ENCODE measurements around the gene ANKRD55. TPM values are rescaled to one million over a fixed set of nuclear protein-coding genes. Genes with fewer than 3 reads are reported as not detected.
"Not testable (repeated sequence)": the region's sequence is repeated elsewhere in the genome, so short reads cannot be mapped to it uniquely, and the experiment has no call there.

ANKRD55 gene
- total RNA-seq, 1 experiment from 2014 or later = not detected

DNA sequence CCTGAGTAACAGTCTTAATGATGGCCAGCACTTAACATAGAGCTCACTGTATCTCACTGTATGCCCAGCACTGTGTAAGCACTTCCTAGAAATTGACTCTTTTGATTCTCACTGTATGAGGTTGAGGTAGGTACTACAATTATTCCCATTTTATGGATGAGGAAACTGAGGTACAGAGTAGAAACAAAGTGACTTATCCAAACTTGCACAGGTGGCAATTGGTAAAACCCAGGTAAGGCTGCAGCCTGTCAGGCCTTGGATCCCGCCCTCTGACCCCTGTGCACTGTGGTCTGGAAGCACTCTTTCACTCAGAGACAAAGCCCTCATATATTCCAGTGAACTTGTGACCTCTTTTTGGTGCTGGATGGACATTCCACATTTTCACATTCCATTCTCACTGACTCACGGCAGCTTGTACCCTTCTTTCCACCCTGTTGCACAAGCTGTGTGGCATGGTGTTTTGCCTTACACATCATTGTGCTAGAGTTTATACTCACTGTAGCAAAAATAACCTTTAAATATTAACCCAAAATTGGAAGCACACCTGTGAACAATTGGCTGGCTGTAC is 21.7 kb downstream of the ANKRD55 start:
- Histone ChIP-seq H3K4me2 (ENCODE audit: low read depth, low read length, poor library complexity, severe bottlenecking) (no peak overlapping the region), H2AFZ (ENCODE audit: low read length) (no peak overlapping the region), H3K9ac (ENCODE audit: low read length) (no peak overlapping the region), H3K27me3 (ENCODE audit: low read length) (peaks cover 5% of the 10 kb centered on the region; the same call in 1 of the 2 replicates), H3K79me2 (ENCODE audit: low read length) (no peaks in the 10 kb centered on the region), H4K20me1 (ENCODE audit: insufficient read depth, low read depth, low read length) (no peaks in the 10 kb centered on the region), H3K9me2 (replicated peaks; ENCODE audit: insufficient read depth, low read length) (no peaks in the 10 kb centered on the region), H3K27ac (ENCODE audit: low read length) (no peak overlapping the region), H3K4me1 (ENCODE audit: low read length) (no peaks in the 10 kb centered on the region), H3K36me3 (ENCODE audit: insufficient read depth, low read length) (no peaks in the 10 kb centered on the region), H3K9me3 (ENCODE audit: low read length) (no peaks in the 10 kb centered on the region), H3K4me3 (ENCODE audit: low read length) (no peak overlapping the region)
- no peak for DNase-seq

DNA sequence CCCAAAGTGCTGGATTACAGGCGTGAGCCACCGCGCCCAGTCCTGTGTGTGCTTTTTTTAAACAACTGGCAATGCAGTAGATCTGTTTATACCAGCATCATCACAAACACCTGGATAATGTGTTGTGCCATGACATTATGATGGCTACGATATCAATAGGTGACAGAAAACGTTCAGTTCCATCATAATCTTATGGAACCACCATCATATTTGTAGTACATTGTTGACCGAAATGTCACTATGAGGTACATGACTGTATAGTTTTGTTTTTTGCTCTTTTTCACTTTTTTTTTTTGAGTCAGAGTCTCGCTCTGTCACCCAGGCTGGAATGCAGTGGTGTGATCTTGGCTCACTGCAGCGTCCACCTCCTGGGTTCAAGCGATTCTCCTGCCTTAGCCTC is 24.4 kb downstream of the ANKRD55 start:
- Histone ChIP-seq H3K9me2 (replicated peaks; ENCODE audit: insufficient read depth, low read length) (no peaks in the 10 kb centered on the region), H2AFZ (ENCODE audit: low read length) (no peak overlapping the region), H3K36me3 (ENCODE audit: insufficient read depth, low read length) (no peaks in the 10 kb centered on the region), H3K9ac (ENCODE audit: low read length) (no peak overlapping the region), H3K79me2 (ENCODE audit: low read length) (no peaks in the 10 kb centered on the region), H3K4me2 (ENCODE audit: low read depth, low read length, poor library complexity, severe bottlenecking) (no peak overlapping the region), H3K27ac (ENCODE audit: low read length) (no peak overlapping the region), H3K4me3 (ENCODE audit: low read length) (no peak overlapping the region), H4K20me1 (ENCODE audit: insufficient read depth, low read depth, low read length) (no peaks in the 10 kb centered on the region), H3K4me1 (ENCODE audit: low read length) (no peaks in the 10 kb centered on the region), H3K27me3 (ENCODE audit: low read length) (no peaks in the 10 kb centered on the region), H3K9me3 (ENCODE audit: low read length) (no peaks in the 10 kb centered on the region)
- DNase-seq = no peak

DNA sequence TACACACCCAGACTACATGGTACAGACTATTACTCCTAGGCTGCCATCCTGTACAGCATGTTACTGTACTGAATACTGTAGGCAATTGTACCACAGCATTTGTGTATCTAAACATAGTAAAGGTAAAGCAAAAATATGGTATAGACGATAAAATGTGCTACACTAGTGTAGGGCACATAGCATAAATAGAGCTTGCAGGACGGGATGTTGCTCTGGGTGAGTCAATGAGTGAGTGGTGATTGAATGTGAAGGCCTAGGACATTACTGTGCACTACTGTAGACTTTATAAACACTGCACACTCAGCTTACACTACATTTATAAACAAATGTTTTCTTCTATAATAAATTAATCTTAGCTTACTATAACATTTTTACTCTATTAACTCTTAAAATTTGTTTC is 25.6 kb downstream of the ANKRD55 start:
- Histone ChIP-seq H4K20me1 (ENCODE audit: insufficient read depth, low read depth, low read length) (no peaks in the 10 kb centered on the region), H3K27me3 (ENCODE audit: low read length) (no peaks in the 10 kb centered on the region), H3K27ac (ENCODE audit: low read length) (no peak overlapping the region), H2AFZ (ENCODE audit: low read length) (no peak overlapping the region), H3K79me2 (ENCODE audit: low read length) (no peaks in the 10 kb centered on the region), H3K4me3 (ENCODE audit: low read length) (no peak overlapping the region), H3K36me3 (ENCODE audit: insufficient read depth, low read length) (no peaks in the 10 kb centered on the region), H3K9me3 (ENCODE audit: low read length) (no peaks in the 10 kb centered on the region), H3K4me2 (ENCODE audit: low read depth, low read length, poor library complexity, severe bottlenecking) (no peak overlapping the region), H3K9ac (ENCODE audit: low read length) (no peak overlapping the region), H3K9me2 (replicated peaks; ENCODE audit: insufficient read depth, low read length) (no peaks in the 10 kb centered on the region), H3K4me1 (ENCODE audit: low read length) (no peaks in the 10 kb centered on the region)
- DNase-seq = no peak

DNA sequence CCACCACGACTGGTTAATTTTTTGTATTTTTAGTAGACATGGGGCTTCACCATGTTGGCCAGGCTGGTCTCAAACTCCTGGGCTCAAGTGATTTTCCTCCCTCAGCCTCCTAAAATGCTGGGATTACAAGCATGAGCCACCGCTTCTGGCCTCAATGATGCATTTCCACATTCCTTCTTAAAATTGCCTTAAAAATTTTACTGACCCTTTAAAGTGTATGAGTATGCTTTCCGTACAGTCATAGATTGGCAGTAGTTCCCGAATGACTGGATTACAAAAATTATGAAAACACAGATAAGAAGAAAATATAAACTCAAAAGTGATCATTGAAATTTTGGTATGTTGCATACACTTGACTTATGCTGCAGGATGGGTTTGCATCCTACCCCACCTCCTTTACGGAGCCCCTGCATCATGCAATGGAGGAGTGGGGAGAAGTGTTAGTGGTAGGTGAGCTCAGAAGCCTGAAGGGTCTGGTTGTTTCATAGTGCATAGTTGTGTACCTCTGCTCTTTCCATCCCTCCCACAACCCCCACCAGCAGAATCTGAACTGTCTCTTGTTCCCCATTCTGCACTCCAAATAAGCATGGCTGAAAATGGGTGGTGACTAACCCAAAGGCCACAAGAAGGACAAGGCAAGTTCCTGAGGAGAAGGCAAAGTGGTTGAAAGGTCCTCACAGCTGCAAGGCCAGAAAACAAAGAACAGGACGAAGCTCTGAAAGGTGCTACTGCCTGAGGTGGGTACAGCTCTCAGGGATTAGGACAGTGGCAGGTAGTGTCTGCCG is 26.8 kb downstream of the ANKRD55 start:
- Histone ChIP-seq H3K36me3 (ENCODE audit: insufficient read depth, low read length) (no peaks in the 10 kb centered on the region), H2AFZ (ENCODE audit: low read length) (no peak overlapping the region), H3K4me1 (ENCODE audit: low read length) (no peaks in the 10 kb centered on the region), H3K27me3 (ENCODE audit: low read length) (no peaks in the 10 kb centered on the region), H3K4me3 (ENCODE audit: low read length) (no peak overlapping the region), H3K79me2 (ENCODE audit: low read length) (no peaks in the 10 kb centered on the region), H3K9ac (ENCODE audit: low read length) (no peak overlapping the region), H4K20me1 (ENCODE audit: insufficient read depth, low read depth, low read length) (no peaks in the 10 kb centered on the region), H3K9me2 (replicated peaks; ENCODE audit: insufficient read depth, low read length) (no peaks in the 10 kb centered on the region), H3K9me3 (ENCODE audit: low read length) (no peaks in the 10 kb centered on the region), H3K4me2 (ENCODE audit: low read depth, low read length, poor library complexity, severe bottlenecking) (no peak overlapping the region), H3K27ac (ENCODE audit: low read length) (no peak overlapping the region)
- no peak for DNase-seq

DNA sequence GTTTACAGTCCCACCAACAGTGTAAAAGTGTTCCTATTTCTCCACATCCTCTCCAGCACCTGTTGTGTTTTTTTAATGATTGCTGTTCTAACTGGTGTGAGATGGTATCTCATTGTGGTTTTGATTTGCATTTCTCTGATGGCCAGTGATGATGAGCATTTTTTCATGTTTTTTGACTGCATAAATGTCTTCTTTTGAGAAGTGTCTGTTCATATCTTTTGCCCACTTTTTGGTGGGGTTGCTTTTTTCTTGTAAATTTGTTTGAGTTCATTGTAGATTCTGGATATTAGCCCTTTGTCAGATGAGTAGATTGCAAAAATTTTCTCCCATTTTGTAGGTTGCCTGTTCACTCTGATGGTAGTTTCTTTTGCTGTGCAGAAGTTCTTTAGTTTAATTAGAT is 29.2 kb downstream of the ANKRD55 start:
- H3K4me2 ChIP-seq (ENCODE audit: low read depth, low read length, poor library complexity, severe bottlenecking); H3K4me3 ChIP-seq (ENCODE audit: low read length); H3K27ac ChIP-seq (ENCODE audit: low read length); H3K27me3 ChIP-seq (ENCODE audit: low read length); H2AFZ ChIP-seq (ENCODE audit: low read length); H3K4me1 ChIP-seq (ENCODE audit: low read length); H3K9ac ChIP-seq (ENCODE audit: low read length); H3K9me2 ChIP-seq (replicated peaks; ENCODE audit: insufficient read depth, low read length); H3K9me3 ChIP-seq (ENCODE audit: low read length); DNase-seq; H3K36me3 ChIP-seq (ENCODE audit: insufficient read depth, low read length); H3K79me2 ChIP-seq (ENCODE audit: low read length); H4K20me1 ChIP-seq (ENCODE audit: insufficient read depth, low read depth, low read length): not testable (repeated sequence)

DNA sequence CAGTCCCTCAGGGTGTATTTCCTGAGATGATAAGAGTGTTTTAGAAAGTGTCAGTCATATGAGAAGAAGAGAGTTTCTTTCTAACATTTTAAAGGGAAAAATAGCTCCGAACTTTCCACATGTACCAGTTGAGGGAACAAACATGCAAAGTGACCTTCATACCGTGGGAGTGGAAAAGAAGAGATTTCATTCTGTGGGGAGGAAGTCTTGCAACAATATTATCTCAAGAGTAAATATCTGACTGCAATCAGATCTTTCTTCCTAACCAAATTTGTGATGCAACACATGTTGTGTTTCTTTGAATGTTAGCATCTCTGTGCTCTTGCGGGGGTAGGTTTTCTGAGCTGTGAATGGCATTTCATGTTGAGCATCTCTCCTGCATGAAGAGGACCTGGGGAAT is 30.6 kb downstream of the ANKRD55 start:
- DNase-seq = no peak
- Histone ChIP-seq H2AFZ (ENCODE audit: low read length) (no peak overlapping the region), H3K4me3 (ENCODE audit: low read length) (no peak overlapping the region)

DNA sequence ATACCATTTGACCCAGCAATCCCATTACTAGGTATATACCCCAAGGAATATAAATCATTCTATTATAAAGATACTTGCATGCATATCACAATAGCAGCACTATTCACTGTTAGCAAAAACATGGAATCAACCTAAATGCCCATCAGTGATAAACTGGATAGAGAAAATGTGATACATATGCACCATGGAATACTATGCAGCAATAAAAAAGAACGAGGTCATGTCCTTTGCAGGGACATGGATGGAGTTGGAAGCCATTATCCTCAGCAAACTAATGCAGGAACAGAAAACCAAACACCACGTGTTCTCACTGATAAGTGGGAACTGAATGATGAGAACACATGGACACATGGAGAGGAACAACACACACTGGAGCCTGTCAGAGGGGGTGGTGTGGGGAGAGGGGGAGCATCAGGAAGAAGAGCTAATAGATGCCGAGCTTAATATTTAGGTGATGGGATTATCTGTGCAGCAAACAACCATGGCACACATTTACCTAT is 31.3 kb downstream of the ANKRD55 start:
- H2AFZ ChIP-seq (ENCODE audit: low read length); H4K20me1 ChIP-seq (ENCODE audit: insufficient read depth, low read depth, low read length); H3K9me3 ChIP-seq (ENCODE audit: low read length); H3K27me3 ChIP-seq (ENCODE audit: low read length); H3K79me2 ChIP-seq (ENCODE audit: low read length); H3K9me2 ChIP-seq (replicated peaks; ENCODE audit: insufficient read depth, low read length); DNase-seq; H3K4me1 ChIP-seq (ENCODE audit: low read length); H3K4me2 ChIP-seq (ENCODE audit: low read depth, low read length, poor library complexity, severe bottlenecking); H3K9ac ChIP-seq (ENCODE audit: low read length); H3K36me3 ChIP-seq (ENCODE audit: insufficient read depth, low read length); H3K27ac ChIP-seq (ENCODE audit: low read length); H3K4me3 ChIP-seq (ENCODE audit: low read length): not testable (repeated sequence)

More for the DNA sequence above, 30.6 kb downstream of the ANKRD55 start:
- Histone ChIP-seq H3K4me1 (ENCODE audit: low read length) (no peaks in the 10 kb centered on the region), H3K9me2 (replicated peaks; ENCODE audit: insufficient read depth, low read length) (no peaks in the 10 kb centered on the region), H3K36me3 (ENCODE audit: insufficient read depth, low read length) (no peaks in the 10 kb centered on the region), H4K20me1 (ENCODE audit: insufficient read depth, low read depth, low read length) (no peaks in the 10 kb centered on the region), H3K9me3 (ENCODE audit: low read length) (no peaks in the 10 kb centered on the region), H3K9ac (ENCODE audit: low read length) (no peak overlapping the region), H3K4me2 (ENCODE audit: low read depth, low read length, poor library complexity, severe bottlenecking) (no peak overlapping the region), H3K27me3 (ENCODE audit: low read length) (no peaks in the 10 kb centered on the region), H3K27ac (ENCODE audit: low read length) (no peak overlapping the region), H3K79me2 (ENCODE audit: low read length) (no peaks in the 10 kb centered on the region)

DNA sequence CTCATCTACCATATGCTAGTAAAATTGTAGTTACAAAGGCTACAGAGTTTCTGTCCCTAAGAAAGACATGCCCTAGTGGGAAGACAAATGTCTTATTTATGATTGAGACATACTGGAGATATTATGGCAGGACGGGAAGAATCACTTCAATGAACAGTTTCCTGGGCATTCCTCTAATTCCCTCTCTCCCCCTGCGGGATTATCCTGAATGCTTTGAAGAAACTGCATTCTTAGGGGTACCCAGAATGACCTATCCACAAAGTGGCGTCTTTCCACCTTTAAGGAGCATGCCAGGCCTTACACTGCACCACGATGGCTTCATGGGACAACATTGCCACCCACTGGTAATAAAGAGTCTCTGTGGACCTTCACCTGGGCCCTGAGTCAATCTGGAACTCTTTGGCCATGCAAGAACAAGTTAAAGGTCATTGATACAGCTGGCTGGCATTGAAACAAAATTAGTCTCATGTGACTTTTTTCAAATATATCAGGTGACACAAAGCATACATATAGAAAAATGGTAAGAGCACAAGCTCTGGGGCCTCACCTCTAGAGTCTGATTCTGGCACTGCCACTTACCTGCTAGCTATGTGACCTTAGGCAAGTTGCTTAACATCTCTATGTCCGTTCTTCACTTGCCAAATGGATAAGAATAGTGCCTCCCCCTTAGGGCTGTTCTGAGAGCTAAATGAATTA is 32.0 kb downstream of the ANKRD55 start:
- Histone ChIP-seq H3K4me1 (ENCODE audit: low read length) (no peaks in the 10 kb centered on the region), H3K4me2 (ENCODE audit: low read depth, low read length, poor library complexity, severe bottlenecking) (no peak overlapping the region), H3K9me3 (ENCODE audit: low read length) (no peaks in the 10 kb centered on the region), H3K4me3 (ENCODE audit: low read length) (no peak overlapping the region), H3K27ac (ENCODE audit: low read length) (no peak overlapping the region), H3K9me2 (replicated peaks; ENCODE audit: insufficient read depth, low read length) (no peaks in the 10 kb centered on the region), H4K20me1 (ENCODE audit: insufficient read depth, low read depth, low read length) (no peaks in the 10 kb centered on the region), H3K79me2 (ENCODE audit: low read length) (no peaks in the 10 kb centered on the region), H3K27me3 (ENCODE audit: low read length) (no peaks in the 10 kb centered on the region), H2AFZ (ENCODE audit: low read length) (no peak overlapping the region), H3K36me3 (ENCODE audit: insufficient read depth, low read length) (no peaks in the 10 kb centered on the region), H3K9ac (ENCODE audit: low read length) (no peak overlapping the region)
- peak; percentile 78 for DNase-seq

Data from Karpas-422 (cell line).